Dedifferentiated amniotic fluid mesenchymal stem cell (primary cell): ENCODE measurements around the gene WDR86.

ENCODE experiments used
- DNase-seq: peaks from one replicate; pipeline ENCODE4 v3.0.0-alpha.2; 2016; ENCODE audit errors: extremely low spot score

The WDR86 gene

DNA sequence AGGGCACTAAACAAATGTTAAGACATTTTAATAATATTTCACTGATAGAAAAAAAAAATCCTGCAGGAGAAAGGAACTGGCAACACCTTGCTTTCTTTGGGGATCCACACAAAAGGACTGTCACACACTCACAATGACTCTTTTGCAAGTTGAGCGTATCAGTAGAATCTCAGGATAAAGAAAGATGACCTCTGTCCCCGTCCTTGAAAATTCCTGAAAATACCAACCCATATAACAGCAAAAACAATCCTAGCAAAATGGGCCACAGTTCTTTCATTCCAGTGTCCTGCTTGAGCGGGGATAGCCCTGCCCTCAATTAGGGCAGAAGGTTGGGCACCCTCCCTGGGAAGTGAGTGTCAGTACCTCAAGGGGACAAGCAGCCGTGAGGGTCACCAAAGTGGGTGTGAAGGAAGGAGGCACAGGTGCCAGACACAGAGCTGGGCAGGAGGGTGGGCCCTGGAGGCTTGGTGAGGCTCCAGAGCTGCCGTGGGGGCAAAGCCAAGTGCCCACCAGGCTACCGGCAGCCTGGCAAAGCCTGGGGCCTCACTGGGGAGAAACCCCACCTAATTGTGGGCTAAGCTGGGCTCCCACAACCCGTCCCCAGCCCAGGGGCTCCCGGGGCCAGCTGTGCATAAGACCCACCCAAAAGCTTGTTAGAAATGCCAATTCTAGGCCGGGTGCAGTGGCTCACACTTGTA is 2.8 kb downstream of the WDR86 start:
- no peak for DNase-seq

DNA sequence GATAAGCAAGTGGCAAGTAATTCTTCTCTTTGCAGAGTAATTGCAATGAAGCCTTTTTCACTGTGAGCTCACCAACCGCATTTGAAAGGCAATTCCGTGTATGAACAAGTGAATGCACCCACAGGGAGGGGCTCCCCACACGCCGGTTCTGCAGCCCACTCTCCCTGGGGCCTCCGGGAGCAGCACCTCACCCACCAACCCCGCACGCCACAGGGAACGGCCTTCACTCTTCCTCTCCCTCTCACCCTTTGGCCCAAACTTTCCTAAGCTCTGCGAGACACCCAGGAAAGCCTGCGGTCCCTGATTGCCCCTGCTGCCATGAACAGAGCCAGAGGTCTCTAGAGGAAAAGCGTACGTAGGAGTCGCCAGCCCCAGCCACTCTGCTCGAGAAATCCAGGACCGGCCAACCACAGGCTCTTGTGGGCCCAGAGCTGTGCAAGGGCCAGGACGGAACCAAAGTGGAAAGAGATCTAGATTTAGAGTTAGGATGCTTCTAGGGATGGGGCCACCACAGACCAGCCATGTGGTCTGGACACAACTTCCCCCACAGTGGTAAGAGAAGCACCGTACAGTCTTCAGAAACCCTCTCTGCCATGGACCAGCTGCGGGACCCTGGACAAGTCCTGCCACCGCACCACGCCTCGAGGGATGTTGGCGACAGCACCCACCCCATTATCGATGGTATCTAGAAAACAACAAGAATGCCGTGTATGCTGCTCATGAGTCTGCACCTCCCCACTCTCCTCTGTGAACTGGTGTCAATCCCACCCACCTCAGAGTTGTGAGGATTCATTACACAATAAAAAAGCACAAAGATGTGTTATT is 3.6 kb downstream of the WDR86 start:
- DNase-seq, result no peak

DNA sequence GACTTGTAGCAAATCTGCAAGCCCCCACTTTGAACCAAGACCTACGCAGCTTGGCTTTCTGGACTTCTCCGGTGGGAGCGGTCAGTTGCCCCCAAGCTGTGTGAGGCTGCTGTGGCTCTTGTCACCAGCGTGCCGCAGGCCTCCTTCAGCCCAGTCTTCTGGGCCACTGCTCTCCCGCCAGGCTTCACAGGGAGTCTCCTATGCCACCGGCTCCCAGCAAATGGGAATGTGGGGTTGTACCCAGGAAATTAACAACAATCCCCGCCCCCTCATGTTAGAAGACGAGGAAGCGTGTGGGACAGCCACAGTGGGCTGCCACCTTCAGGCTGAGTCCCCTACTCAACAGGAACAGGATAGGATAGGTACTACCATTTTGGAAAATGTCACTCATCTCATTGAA is 4.2 kb downstream of the WDR86 start:
- DNase-seq, result no peak

DNA sequence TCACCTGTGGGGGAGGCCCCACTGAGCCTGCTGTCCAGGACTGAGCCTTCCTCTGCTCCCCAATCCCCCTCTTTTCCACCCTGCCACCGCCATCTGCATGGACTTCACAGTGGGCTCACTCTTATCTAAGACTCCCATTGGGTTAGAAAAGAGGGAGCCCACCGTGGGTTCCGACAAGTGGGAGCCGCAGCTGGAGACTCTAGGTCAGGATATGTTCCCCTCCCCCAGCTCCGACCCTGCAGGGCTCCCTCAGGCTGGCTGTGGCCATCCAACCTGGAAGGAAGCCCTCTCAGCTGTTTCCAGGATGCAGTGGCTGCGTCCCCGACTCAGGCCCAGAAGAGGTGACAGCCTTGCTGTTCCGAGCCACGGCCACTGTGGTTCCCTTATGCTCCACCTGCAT is 4.8 kb downstream of the WDR86 start:
- DNase-seq, result no peak

DNA sequence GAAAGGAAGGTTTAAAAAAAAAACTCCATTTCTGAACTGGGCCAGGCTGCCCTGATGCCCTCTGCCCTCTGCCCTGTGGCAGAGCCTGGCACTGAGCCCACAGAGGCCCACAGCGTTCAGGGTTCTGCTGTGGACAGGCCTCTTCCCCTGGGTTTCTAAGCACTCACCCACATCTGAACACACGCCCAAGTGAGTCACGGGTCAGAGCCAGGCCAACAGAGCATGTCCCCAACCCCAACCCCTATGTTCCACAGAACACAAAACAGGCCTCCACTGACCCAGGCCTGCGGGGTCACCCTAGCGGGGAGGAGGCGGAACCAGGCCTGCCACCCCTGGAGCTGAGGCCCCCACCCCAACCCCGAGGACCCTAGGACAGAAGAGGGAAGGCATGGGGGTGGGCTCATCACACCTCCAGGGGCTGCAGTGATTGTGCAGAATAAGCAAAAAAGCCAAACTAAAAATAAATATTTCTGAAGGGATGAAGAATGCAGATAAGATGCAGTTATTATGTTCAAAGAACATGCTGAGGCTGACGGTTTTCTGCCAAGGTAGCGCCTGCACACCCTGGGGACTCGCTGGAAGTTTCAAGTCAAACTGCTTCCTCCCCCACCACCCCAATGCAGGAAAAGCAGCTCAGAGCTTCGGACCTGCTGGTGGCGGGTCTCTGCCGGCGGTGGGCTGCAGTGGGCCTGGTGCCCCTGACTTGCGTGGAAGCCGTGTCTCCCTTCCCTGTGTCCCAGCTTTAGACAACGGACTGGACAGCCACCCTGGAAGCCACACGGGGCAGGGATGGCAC is 5.4 kb downstream of the WDR86 start:
- DNase-seq, result no peak

DNA sequence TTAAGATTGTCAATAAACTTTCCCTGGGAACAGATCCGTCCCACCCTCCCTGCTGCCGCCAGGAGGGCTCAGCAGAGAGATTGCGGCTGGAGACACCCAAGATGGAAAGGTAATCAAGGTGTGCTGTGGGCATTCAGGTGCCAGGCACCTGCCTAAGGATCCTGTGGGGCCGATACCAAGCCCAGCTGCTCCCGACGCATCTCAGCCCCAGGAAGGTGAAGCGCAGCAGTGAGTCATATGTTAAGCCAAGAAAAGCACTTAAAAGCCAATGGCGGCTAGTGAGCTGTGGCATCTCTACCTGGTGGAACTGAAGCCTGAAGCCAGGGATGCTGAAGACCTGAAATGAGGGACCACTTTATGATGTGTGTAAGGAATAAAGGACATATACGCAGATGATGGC is 6.1 kb downstream of the WDR86 start:
- no peak for DNase-seq

DNA sequence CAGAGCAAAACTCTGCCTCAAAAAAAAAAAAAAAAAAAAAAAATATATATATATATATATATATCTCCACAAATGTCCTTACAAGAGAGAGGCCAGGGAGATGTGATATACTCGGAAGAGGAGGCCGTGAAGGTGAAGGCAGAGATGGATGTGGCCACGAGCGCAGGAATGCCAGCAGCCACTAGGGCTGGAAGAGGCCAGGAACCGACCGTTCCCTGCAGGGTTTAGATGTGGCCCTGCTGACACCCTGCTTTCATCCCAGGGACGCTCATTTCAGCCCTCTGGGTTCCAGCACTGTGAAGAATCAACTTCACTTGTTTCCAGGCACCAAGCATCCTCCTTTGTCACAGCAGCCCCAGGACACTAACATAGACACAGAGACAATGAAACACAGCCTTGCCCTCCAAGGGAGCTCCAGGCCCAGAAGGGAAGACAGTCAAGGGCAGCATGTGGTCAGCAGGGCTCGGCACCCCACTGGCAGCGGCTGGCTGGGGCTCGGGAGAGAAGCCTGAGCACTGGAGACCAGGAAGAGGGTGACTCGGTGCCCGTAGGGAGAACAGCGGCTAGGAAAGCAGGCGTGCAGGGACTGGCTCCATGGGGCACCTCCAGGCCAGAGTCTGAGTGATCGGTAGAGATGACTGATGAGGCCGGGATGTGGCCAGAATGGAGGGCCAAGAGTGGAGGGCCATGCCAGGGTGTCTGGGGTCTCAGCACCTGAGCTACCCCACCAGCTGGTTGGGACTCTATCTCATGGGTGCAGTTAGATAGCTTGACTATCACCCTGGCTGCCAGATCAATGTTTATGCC is 7.6 kb downstream of the WDR86 start:
- DNase-seq, result no peak

DNA sequence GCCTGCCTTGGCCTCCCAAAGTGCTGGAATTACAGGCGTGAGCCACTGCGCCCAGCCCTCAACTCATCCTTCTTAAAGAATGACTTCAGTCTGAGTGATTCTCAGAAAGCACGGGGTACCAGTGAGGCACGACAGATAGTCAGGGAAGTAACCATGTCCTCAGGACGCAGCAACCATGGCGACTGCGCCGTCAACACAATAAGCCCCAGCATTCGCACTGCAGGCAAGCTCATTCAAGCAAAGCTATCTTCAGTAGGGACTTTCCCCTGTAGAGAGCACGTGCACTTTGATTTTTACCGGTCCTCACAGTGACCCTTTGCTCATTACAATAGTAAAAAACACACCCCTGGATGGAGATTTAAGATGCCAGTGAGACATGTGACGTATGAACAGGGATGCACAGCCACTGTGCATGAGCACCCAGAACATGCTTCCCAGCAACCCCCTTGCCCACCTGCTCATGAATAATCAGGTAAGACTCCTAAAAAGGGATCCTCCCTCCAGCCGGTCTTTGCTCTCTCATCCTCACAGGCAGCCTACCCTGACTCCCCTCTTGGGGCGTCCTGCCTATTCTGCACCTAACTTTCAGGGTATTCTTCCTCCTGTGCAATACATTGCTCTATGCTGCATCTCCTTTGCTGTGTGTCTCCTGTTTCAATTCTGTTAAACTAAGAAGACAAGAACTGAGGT is 9.1 kb downstream of the WDR86 start:
- no peak for DNase-seq

DNA sequence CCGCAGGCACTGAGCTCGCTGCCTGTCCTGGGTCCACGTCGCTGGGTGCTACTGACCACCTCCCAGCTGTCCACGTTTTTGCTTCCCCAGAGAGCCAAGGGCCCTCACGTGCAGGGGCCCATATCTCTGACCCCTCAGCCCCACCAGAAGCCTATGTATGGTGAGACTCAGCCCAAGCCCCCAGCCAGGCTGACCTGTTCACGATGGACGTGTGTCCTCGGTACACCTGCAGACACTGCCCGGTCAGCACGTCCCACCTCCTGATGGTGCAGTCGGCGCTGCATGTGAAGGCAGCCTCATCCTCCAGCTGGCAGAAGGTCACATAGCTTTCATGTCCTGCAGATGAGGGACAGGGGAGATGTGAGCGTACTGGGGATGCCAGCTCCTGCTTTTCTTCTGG is 9.9 kb downstream of the WDR86 start:
- DNase-seq, result no peak

DNA sequence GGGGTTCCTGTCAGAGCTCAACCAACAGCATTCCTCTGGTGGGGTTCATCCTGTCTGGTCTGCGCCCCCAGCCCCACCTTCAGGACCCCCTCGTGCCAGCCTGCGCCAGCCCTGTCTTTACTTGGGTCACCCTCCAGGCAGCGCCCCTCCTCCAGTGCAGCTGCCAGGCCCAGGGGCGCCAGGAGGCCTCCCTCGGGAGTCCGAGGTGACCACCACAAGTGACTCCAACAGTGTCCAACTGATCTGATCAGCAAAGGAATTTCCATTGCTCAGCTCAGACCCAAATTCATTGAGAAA is 10.6 kb downstream of the WDR86 start:
- no peak for DNase-seq

DNA sequence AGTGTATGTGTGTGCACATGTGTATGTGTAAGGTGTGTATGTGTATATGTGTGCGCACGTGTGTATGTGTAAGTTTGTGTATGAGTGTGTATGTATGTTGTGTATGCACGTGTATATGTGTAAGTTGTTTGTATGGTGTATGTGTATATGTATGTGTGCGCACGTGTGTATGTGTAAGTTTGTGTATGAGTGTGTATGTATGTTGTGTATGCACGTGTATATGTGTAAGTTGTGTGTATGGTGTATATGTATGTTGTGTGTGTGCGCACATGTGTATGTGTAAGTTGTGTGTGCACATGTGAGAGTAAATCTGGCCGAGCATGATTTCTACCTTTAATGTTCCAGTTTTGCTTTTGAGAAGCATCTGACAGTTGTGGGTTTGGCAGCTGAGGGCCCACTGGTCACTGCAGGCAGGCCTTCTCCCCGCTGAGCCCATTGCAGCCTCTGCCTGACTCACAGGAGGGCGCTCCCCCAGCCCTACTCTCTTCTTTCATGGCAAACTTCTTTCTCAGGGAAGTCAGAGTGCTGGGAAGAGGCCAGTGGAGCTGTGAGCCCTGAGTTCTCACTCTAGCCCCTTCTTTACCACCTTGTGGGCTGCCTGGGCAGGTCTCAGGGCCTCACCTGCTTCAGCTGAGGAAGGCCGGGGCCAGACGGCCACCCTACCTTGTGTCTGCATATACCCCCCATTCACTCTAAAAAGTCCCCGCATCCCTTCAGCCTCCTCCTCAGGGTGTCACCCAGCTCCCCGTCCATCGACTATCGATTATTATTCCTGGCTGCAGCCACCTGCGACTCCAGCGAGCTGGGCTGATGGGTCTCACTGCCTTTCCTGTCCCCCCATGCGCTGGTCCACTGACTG is 11.2 kb downstream of the WDR86 start:
- no peak for DNase-seq

DNA sequence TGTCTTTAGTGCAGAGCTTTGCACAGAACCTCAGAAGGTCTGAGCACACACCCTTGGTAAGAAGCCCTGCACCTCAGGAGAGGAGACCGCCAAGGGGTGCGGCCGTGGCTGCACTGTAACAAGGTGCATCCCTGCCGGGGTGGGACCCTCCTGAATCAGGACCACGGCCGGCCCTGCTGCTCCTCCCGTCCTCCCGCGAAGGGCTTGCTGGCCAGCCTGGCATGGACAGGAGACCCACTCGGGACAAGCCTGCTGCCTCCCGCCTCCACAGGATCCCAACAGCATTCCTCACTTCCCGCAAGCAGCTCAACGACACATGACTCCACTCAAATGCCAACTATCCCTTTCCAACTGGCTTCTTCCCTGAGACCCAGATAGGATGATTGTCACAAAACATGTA is 12.8 kb downstream of the WDR86 start:
- DNase-seq, result no peak

DNA sequence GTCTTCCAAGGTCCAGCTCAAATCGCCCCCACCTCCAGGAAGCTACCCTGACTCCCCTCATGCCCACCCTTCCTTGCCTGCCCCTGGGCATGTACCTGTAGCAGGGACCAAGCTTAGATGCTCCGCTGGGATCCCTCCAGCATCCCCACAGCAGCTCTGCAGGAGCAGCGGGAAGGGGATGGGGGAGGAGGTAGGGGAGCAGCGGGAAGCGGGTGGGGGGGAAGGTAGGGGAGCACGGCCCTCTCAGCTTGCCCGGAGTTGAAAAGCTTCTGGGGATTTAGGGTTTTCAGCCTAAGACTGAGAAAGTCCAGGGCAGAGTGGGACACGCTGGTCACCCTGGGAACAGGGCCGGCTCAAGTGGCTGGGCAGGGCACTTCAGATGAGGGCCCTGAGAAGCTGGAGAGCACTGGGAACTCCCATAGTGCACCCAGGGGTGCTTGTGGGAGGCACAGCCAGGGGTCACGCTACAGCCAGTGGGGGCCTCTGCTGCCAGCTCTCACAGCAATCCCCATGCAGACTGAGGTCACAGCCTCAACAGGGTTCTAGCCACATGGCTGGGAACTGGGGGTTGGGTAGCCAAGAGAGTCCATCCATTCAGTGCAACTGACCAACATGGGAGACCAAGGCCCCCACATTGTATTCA is 13.4 kb downstream of the WDR86 start:
- DNase-seq, result no peak

DNA sequence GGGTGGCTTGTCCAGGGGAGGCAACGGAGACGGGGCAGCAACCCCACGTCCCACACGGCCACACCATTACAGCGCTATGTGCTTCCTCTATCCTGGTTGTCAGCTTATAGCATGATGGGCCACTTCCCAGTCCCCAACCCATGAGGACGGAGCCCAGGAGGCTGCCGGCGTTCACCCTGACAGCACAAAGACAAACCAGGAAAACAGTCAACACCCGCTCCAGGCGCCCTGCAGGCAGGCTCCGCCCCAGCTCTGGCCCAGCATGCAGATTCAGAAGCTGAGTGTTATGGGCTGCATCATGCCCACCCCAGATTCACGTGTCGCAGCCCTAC is 14.8 kb downstream of the WDR86 start:
- no peak for DNase-seq

DNA sequence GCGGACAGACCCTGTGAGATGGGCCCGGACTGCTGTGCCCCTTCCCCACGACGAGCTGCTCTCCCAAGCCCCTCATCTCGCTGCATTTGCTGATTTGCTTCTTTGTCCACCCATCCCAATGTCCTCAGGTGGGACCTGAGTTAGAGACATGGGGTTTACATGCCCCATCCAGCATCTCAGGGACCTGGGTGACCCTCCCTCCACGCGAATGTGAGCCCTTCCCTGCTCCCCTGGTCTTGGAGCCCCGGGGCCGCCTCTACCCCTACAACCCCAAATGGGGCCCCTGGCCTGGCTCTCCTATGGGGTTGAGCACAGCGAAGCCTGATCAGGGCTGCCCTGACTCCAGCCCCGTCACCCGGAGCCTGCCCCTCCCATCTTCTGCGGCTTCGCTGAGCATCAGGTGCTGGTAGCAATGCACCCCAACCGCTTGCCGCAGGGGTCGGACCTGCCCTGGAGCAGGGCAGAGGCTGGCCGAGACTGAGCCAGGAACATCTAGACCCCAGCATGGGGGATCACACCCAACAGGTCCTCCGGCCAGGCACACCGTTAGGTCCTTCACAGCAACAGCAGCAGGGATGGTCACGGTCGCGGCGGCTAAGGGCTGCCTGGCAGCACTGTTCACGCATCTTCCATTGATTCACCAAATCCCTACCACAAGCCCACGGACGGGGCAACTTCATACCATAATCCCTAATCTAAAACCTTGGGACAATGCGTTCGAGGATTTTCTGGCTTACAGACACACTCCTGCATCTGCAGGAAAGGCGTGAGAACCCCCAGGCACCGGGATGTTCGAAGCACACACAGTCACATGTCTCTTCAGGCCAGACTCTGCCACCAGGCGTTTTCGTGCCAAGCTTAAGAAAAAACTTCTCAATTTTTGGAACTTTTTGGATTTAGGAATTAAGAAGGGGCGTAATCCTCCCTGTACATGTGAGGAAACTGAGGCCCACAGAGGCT is 15.5 kb downstream of the WDR86 start:
- no peak for DNase-seq

DNA sequence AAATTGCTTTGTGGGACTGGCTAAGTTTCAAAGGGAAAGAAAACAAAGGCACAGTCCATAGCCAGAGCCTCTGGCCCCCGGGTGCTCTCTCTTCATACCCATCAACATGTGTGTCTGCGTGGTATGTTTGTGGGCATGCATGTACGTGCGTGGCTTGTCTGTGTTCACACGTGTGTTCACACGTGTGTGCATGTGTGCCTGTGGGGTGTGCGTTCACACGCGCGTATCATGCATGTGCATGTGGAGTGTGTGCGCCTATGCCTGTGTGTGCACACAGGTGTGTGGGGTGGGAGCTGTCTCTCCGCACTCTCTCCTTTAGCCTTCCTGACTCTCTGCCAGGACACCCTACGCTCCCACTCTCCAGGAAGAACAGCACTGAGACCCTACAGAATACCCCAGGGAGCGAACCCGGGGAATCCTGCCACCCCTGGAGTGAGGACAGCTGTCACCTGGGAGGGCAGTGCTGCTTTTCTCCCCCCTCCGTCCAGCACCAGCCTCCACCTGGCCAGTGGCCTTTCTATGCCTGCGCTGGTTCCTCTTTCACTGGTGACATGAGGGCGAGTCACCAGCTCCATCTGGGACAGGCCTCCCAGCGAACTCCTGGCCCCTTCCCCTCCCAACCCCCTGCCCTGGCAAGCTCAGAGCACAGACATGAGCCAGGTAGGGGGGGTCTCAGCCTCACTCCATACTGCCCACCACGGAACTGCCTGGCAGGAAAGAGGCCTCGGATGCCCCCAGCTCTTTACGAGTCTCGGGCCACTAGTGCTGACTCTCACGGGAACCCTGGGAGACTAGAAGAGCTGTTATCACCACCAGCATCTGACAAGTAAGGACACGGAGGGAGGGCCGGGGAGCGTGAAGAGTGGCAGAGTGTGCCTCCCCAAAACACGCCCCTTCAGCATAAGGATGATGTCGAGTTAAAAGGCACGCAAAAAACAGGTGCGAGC is 16.5 kb downstream of the WDR86 start:
- DNase-seq, result no peak

DNA sequence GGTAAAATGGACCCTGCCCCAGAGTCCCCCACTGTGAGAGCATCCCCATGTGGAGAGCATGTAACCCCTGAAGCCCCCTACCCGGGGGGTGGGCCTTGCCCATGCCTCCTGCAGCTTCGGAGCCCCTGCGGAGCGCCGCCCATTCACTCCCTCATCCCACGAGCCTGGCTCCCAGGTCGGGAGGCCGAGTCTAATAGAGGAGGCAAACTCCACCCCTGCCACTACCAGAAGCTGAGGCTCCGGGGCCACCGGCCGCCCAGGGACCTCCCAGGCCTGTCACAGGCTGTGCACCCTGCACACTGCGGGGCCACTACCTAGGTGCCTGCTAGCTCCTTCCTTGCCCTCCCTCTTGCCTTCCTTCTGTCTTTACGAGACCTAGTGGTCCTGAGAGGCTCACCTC is 17.4 kb downstream of the WDR86 start:
- DNase-seq, result no peak

DNA sequence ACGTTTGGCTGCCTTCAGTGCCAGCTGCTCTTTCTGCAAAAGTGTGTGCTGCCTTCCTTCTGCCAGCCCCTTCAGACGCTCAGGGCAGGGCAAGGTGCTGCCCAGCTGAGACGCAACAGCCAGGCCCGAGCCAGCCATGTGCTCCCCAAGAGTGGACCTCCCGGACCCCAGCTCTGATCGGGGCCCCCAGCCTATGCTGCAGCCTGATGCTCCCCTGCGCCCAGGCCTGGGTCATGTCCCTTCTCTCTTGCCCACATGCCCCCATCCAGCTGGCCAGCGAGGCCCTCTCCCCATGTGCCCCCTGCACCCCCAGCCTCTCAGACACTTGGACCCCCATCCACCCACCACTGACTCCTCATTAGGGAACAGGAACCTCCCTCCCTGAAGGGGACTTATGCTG is 17.8 kb downstream of the WDR86 start:
- no peak for DNase-seq
